OCI-LY7 (cell line): ENCODE measurements around the gene GPR27. TPM values are rescaled to one million over a fixed set of nuclear protein-coding genes. Genes with fewer than 3 reads are reported as not detected.

ENCODE experiments used
- BruUV-seq: library from RNA; stranded (reverse); fragments of 400-500 nt; replicated peaks from 2 replicates; lab custom pipeline; 2021; lab: Mats Ljungman, UMichigan
- CTCF ChIA-PET: fragments of 300-600 bp; sonication (Branson Sonifier 250); formaldehyde crosslinking; loops from one replicate; lab custom pipeline; 2022; ENCODE audit warnings: antibody characterized with exemption; ENCODE audit not compliant: unreplicated experiment; lab: Charles Lee
- POLR2A ChIA-PET: fragments of 300-600 bp; sonication (Branson Sonifier 250); formaldehyde crosslinking; loops from one replicate; lab custom pipeline; 2022; ENCODE audit warnings: antibody characterized with exemption; lab: Charles Lee
- DNase-seq: peaks from one replicate; pipeline ENCODE4 v3.0.0-alpha.2; 2015; ENCODE audit warnings: low spot score
- H2AFZ ChIP-seq: fragments of 200-600 bp; sonication (generic), shearing (Covaris generic); 2 replicates; pipeline ENCODE4 v1.6.1; 2014; ENCODE audit warnings: mild to moderate bottlenecking, antibody characterized with exemption, low read length, moderate library complexity
- H3K27ac ChIP-seq: fragments of 200-600 bp; sonication (generic); 2 replicates; pipeline ENCODE4 v1.5.1; 2014; ENCODE audit warnings: mixed run types, low read depth, mild to moderate bottlenecking, moderate library complexity, low read length, inconsistent platforms; ENCODE audit not compliant: poor library complexity, severe bottlenecking
- H3K36me3 ChIP-seq: fragments of 200-600 bp; sonication (generic); 2 replicates; pipeline ENCODE4 v1.6.1; 2014; ENCODE audit warnings: mild to moderate bottlenecking, antibody characterized with exemption, low read length, moderate library complexity, mixed read lengths; ENCODE audit not compliant: insufficient read depth
- H3K4me1 ChIP-seq: fragments of 200-600 bp; sonication (generic); 2 replicates; pipeline ENCODE4 v1.5.1; 2014; ENCODE audit warnings: mild to moderate bottlenecking, low read length; ENCODE audit not compliant: insufficient read depth, poor library complexity, severe bottlenecking
- H3K4me2 ChIP-seq: fragments of 200-600 bp; sonication (generic); 2 replicates; pipeline ENCODE4 v1.6.1; 2014; ENCODE audit warnings: mild to moderate bottlenecking, low read length
- H3K4me3 ChIP-seq: fragments of 200-600 bp; sonication (generic); 2 replicates; pipeline ENCODE4 v1.5.1; 2014; ENCODE audit warnings: mild to moderate bottlenecking, low read depth, low read length; ENCODE audit not compliant: poor library complexity, severe bottlenecking
- H3K79me2 ChIP-seq: fragments of 200-600 bp; sonication (generic); 2 replicates; pipeline ENCODE4 v1.6.1; 2016; ENCODE audit warnings: low read depth, mild to moderate bottlenecking, low read length, moderate library complexity, mixed read lengths; ENCODE audit not compliant: insufficient read depth
- H3K9me2 ChIP-seq: fragments of 200-600 bp; sonication (generic); 2 replicates; pipeline ENCODE4 v1.6.1; 2016; ENCODE audit warnings: mild to moderate bottlenecking, low read length, mixed read lengths; ENCODE audit not compliant: insufficient read depth
- H3K9me3 ChIP-seq: fragments of 200-600 bp; sonication (generic); 2 replicates; pipeline ENCODE4 v1.6.1; 2014; ENCODE audit warnings: mild to moderate bottlenecking, mixed run types, low read length, mixed read lengths
- H4K20me1 ChIP-seq: fragments of 200-600 bp; sonication (generic); 2 replicates; pipeline ENCODE4 v1.6.1; 2014; ENCODE audit warnings: mild to moderate bottlenecking, antibody characterized with exemption, low read length, moderate library complexity, mixed read lengths; ENCODE audit not compliant: insufficient read depth
- EZH2phosphoT487 ChIP-seq: fragments of 200-600 bp; sonication (generic); IDR thresholded peaks from 2 replicates; pipeline ENCODE4 v1.6.1; 2018; ENCODE audit warnings: low read depth, borderline replicate concordance, mild to moderate bottlenecking, mixed run types, antibody characterized with exemption, low read length, moderate library complexity, mixed read lengths
- intact Hi-C: fragments of 100-400 bp; cut with micrococcal nuclease; formaldehyde crosslinking; loops from one replicate; pipeline ENCODE4 v1.10.0; 2022; ENCODE audit not compliant: unreplicated experiment
- total RNA-seq, 2 experiments: library from RNA; depleted of rRNA in 1 of 2; stranded (reverse); fragments of >200 nt in 1 of 2; shearing (Covaris generic) in 1 of 2; gene quantifications; 2 replicates each; pipeline ENCODE4 v1.2.3, GENCODE V29; 2014 to 2022
- TF ChIP-seq, protein P1 (sequence below): fragments of 200-600 bp; sonication (generic); conservative IDR thresholded peaks from 2 replicates; pipeline ENCODE4 v1.5.1; 2014; ENCODE audit warnings: mild to moderate bottlenecking, antibody characterized with exemption, low read length, moderate library complexity, mixed read lengths

The GPR27 gene
- total RNA-seq, 2 experiments from 2014 or later, result not detected

DNA sequence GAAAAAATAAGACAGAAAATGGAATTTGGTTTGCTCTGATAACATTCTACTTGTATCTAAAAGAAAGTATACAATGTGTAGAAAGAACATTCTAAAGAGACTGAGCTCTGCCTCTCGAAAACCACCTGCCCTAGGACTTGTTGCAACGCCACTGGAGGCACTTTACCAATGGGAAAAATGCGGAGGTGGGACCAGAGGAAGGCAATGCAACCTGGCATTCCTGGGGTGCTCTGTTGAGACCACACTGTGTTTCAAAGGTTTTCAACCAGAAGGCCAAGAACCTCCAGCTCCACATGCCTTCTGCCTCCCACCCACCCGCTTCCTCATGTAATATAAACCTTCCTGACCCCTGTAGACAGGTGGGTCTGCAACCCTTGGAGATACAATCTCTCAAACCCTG, 26.8 kb downstream of the GPR27 start:
- Histone ChIP-seq H3K4me3 (no peak overlapping the region), H3K27ac (no peak overlapping the region), H2AFZ (no peak overlapping the region), H3K4me1 (no peaks in the 10 kb centered on the region), H3K36me3 (no peaks in the 10 kb centered on the region), H3K79me2 (no peaks in the 10 kb centered on the region), H3K4me2 (no peak overlapping the region), H4K20me1 (no peaks in the 10 kb centered on the region), H3K9me3 (no peaks in the 10 kb centered on the region), H3K9me2 (no peaks in the 10 kb centered on the region)
- no TSS peak for BruUV-seq
- no peak for DNase-seq
- intact Hi-C loops, result no loop called here
- TF ChIP-seq EZH2phosphoT487, result no peak
- TF ChIP-seq, protein P1, sequence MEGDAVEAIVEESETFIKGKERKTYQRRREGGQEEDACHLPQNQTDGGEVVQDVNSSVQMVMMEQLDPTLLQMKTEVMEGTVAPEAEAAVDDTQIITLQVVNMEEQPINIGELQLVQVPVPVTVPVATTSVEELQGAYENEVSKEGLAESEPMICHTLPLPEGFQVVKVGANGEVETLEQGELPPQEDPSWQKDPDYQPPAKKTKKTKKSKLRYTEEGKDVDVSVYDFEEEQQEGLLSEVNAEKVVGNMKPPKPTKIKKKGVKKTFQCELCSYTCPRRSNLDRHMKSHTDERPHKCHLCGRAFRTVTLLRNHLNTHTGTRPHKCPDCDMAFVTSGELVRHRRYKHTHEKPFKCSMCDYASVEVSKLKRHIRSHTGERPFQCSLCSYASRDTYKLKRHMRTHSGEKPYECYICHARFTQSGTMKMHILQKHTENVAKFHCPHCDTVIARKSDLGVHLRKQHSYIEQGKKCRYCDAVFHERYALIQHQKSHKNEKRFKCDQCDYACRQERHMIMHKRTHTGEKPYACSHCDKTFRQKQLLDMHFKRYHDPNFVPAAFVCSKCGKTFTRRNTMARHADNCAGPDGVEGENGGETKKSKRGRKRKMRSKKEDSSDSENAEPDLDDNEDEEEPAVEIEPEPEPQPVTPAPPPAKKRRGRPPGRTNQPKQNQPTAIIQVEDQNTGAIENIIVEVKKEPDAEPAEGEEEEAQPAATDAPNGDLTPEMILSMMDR, result no peak
- POLR2A ChIA-PET, result interaction anchor here (0.5 to 0.7 kb wide), 2 partner anchors 361 to 1711 kb away, joined by 3 to 5 read pairs; no protein-coding TSS in a partner anchor
- CTCF ChIA-PET, result interaction anchor here (0.6 kb wide), 1 partner anchor 829 kb away, joined by 3 read pairs; no protein-coding TSS in a partner anchor

DNA sequence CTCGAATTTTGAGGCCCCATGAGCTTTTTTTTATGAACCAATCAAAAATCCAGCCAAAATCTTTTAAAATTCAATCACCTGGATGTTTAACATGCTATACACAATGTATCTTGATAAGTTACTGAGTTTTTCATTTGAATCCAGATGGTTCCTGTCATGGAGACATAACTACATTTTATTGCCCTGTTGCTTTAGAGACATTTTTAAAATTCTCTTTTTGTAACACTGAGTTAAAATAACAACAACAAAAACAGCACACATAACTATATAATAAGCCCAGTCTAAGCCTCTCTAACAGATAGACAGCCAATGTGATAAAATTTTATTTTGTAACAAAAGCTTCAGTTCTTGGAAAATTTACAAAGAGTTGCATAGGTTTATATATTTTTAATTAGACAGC, 29.5 kb downstream of the GPR27 start:
- TF ChIP-seq, protein P1, result no peak
- TF ChIP-seq EZH2phosphoT487, result no peak
- Histone ChIP-seq H3K4me3 (no peak overlapping the region), H3K9me2 (no peaks in the 10 kb centered on the region), H3K4me1 (no peaks in the 10 kb centered on the region), H3K27ac (no peak overlapping the region), H3K36me3 (no peaks in the 10 kb centered on the region), H3K9me3 (no peaks in the 10 kb centered on the region), H3K79me2 (no peaks in the 10 kb centered on the region), H2AFZ (no peak overlapping the region), H3K4me2 (no peak overlapping the region), H4K20me1 (no peaks in the 10 kb centered on the region)
- no TSS peak for BruUV-seq
- POLR2A ChIA-PET, result interaction anchor here (0.7 kb wide), 1 partner anchor 49 kb away, joined by 3 read pairs; no protein-coding TSS in a partner anchor
- no peak for DNase-seq
- intact Hi-C loops, result no loop called here
- CTCF ChIA-PET, result no interaction called here

DNA sequence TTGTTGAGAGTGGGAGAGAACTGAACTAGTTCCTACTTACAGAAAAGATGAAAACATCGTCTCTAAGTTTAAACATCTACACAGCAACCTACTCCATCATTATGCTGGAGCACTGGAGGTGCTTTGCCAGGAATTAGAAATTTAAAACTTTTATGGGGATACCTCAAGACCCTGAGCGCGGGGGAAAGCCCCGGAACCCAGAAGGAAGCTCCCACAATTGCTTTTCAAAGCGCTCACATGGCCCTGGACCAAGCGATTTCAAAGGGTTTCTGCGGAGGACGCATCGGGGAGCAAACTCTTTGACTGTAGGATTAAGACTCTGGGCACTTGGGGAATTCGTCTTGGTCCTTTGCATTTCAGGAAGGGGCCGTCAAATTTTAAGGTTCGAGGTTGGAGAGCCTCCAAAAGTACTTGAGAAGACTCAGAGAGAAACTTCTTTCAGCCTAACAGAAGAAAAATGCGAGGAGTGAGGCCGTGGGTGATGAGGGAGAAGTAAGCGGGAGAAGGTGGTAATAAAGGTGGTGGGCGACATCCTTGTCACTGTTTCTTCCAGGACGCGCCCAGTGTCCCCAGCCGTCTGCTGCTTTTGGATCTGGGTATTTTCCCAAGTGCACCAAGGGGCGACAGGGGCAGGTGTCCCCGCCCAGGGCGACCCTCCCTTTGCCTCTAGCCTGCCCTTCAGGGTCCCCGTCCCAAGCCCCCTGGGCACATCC, 30.7 kb downstream of the GPR27 start:
- Histone ChIP-seq H3K79me2 (no peaks in the 10 kb centered on the region), H3K36me3 (no peaks in the 10 kb centered on the region), H3K9me2 (no peaks in the 10 kb centered on the region), H3K4me3 (no peak overlapping the region), H3K9me3 (no peaks in the 10 kb centered on the region), H2AFZ (no peak overlapping the region), H3K27ac (no peak overlapping the region), H3K4me1 (no peaks in the 10 kb centered on the region), H3K4me2 (no peak overlapping the region), H4K20me1 (no peaks in the 10 kb centered on the region)
- intact Hi-C loops, result no loop called here
- ChIA-PET CTCF (no interaction called here), POLR2A (no interaction called here)
- no peak for TF ChIP-seq EZH2phosphoT487
- TF ChIP-seq, protein P1, result no peak
- no peak for DNase-seq
- BruUV-seq, result no TSS peak
